Measurements from ENCODE around the gene HEBP2.

DNA sequence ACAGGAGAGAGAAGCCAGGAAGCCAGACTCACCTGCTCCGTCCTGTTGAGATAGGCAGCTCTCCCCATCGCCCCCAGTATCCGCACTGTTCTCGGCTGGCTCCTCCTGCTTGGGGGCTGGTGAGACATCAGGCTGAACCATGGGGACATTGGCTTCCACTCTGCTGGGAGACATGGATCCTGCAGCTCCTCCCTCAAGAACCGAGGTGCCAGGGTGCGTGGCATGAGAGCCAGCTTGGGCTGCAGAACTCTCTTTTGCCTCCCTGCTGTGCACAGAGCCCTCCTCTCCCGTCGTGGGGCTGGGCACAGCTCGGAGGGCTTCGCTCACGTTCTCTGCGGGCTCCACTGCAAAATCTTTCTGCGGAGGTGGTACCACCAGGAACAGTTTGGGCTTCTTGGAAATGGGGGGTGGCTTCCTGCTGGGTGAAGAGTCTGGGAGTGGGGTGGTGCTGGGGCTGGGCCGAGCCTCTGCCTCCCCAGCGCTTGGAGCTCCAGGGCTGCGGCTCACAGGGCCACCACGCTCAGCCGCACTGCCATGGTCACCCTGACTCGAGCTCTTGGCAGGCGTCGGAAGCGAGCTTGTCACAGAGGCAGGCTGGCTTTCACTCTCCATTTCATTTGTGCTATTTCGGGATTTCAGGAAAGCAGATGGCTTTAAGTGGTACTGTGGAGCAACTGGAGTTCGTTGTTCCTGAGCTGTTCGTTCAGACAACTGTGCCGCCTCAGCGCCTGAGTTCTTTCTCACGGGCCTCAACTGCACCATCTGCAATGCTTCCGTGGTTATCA, 26.5 kb downstream of the HEBP2 start:
- TF ChIP-seq EZH2 (IDR thresholded peaks at IDR 0.05; ENCODE audit: insufficient read depth, low read length) (no peak), CTCF (IDR thresholded peaks at IDR 0.05; ENCODE audit: insufficient read depth, low read depth, low read length) (no peak)

All from astrocyte (in vitro differentiated cells and primary cell).